Brain microvascular endothelial cell (primary cell): ENCODE data around the gene NHSL1.

Experiments used
- DNase-seq: peaks from one replicate; pipeline ENCODE4 v3.0.0-alpha.2; 2020
- H3K27ac ChIP-seq: fragments of 250-450 bp; sonication (Bioruptor Pico); 2 replicates; pipeline ENCODE4 v1.5.1; 2020; ENCODE audit warnings: mild to moderate bottlenecking, moderate library complexity
- H3K27me3 ChIP-seq: fragments of 250-450 bp; sonication (Bioruptor Pico); replicated peaks from 2 replicates; pipeline ENCODE4 v1.5.1; 2020; ENCODE audit warnings: mild to moderate bottlenecking
- H3K36me3 ChIP-seq: fragments of 250-450 bp; sonication (Bioruptor Pico); replicated peaks from 2 replicates; pipeline ENCODE4 v1.5.1; 2020; ENCODE audit warnings: mild to moderate bottlenecking
- H3K4me3 ChIP-seq: 2 replicates; pipeline ENCODE4 v1.5.1; 2011; ENCODE audit warnings: low read depth, mild to moderate bottlenecking, control low read depth, low read length, moderate library complexity
- in situ Hi-C: cut with HindIII; loops from 2 replicates; pipeline ENCODE4 v1.10.0; 2017; ENCODE audit warnings: low sequenced_read_pairs, low pct_ligation_motif_present
- TF ChIP-seq, protein P1 (sequence below): IDR thresholded peaks from 2 replicates; pipeline ENCODE4 v1.5.1; 2011; ENCODE audit warnings: low read depth, mild to moderate bottlenecking, moderate library complexity, low read length, control low read depth, inconsistent platforms; ENCODE audit errors: missing control alignments

NHSL1 gene

DNA sequence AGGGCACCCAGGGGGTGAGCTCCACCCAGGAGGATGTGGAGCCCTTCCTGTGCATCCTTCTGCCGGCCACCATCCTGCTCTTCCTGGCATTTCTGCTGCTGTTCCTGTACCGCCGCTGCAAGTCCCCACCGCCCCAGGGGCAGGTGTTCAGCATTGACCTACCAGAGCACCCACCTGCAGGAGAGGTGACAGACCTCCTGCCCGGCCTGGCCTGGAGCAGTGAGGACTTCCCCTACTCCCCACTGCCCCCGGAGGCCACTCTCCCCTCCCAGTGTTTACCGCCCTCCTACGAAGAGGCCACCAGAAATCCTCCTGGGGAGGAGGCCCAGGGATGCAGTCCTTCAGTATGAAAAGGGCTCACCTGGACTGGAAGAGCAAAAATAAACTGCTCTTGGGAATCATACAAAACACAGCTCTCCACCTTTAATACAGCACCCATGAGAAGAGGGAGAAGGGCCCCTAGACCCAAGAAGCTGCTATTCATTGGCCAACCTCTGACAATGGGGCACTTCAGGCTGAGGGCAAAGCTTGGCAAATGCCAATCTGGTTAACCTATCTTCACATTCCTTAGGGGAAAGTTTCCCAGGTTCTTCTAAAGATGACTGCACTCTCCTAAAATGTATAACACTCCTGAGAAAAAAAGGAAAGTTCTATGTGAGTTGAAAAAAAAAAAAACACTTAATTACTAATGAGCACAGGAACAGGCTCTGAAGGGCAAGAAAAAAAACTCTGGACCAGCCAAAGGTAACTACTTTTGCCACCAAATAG, 116.6 kb downstream of the NHSL1 start:
- in situ Hi-C loops: no loop called here
- DNase-seq: no peak

DNA sequence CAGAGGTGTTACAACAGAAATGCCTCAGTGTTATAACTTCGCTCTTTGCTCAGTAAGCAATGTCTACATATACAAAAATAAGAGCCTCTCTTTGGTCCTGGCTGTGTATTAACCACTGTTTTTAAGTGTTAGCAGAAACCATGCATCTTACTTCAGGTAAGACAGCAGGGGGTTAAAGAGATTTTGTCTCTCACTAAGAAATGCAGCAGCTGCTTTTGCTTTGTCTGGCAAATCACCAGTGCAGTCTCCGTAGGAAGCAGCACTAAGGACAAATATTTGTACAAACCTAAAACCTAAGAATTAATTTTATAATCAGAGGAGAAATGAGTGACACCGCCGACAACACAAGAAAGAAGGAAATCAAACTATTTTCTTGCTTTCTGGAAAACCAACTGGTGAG, 120.8 kb downstream of the NHSL1 start:
- Histone ChIP-seq H3K27me3 (no peaks in the 10 kb centered on the region), H3K36me3 (no peaks in the 10 kb centered on the region), H3K4me3 (no peak overlapping the region), H3K27ac (no peak overlapping the region)
- in situ Hi-C loops: no loop called here
- DNase-seq: no peak
- TF ChIP-seq, protein P1, sequence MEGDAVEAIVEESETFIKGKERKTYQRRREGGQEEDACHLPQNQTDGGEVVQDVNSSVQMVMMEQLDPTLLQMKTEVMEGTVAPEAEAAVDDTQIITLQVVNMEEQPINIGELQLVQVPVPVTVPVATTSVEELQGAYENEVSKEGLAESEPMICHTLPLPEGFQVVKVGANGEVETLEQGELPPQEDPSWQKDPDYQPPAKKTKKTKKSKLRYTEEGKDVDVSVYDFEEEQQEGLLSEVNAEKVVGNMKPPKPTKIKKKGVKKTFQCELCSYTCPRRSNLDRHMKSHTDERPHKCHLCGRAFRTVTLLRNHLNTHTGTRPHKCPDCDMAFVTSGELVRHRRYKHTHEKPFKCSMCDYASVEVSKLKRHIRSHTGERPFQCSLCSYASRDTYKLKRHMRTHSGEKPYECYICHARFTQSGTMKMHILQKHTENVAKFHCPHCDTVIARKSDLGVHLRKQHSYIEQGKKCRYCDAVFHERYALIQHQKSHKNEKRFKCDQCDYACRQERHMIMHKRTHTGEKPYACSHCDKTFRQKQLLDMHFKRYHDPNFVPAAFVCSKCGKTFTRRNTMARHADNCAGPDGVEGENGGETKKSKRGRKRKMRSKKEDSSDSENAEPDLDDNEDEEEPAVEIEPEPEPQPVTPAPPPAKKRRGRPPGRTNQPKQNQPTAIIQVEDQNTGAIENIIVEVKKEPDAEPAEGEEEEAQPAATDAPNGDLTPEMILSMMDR: no peak

More for the DNA sequence above, 116.6 kb downstream of the NHSL1 start:
- H3K4me3 ChIP-seq: no peak overlapping the region
- H3K27ac ChIP-seq: no peak overlapping the region
- H3K27me3 ChIP-seq: no peaks in the 10 kb centered on the region
- H3K36me3 ChIP-seq: no peaks in the 10 kb centered on the region
- TF ChIP-seq, protein P1: peak; percentile 4

DNA sequence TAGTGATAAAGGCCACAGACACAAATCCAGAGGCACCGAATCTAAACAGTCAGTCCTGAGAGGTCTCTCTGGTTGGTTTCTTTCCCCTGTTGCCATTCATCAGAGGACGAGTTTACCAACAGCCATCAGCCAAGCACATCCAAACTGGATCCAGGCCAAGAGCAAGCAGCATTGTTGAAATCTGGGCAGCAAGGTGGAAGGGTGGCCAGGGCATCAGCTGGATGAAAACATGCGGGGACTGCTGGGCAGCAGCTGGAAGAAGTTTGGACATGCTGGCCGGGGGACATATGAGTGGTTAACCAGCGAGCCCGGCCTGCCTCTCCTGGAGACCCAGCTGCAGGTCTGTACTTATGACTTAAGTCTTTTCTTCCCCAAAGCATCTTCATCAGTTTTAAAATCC, 121.5 kb downstream of the NHSL1 start, which contains the start of gene SMIM28:
Gene SMIM28, plus strand, starts transcription at position 62 of the 400 bp plus-strand sequence. Its CDS starts 168 bp downstream, at position 230.
- TF ChIP-seq, protein P1: no peak
- no peak for DNase-seq
- Histone ChIP-seq H3K27me3 (no peaks in the 10 kb centered on the region), H3K36me3 (no peaks in the 10 kb centered on the region), H3K4me3 (no peak within 1 kb of the TSS), H3K27ac (no peak within 1 kb of the TSS)
- in situ Hi-C loops: no loop called here

DNA sequence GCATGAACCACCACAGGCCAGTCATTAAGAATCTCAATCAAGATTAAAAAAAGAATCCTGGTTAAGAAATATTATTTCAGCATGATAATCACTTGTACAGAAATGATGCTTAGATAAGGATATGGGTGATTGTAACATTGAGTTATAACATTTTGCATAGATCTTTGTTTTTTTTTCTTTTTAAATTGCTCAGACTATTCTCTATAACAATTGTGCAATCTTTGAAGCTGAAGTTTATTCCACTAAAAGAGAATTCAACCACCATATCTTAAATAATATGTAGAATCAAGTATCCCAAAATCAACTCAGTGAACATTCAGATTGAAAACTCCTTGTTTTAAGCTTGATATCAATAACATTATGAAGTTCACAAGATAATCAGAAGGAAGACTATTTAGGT, 122.3 kb downstream of the NHSL1 start:
- no peaks in the 10 kb centered on the region for H3K27me3 ChIP-seq
- TF ChIP-seq, protein P1: no peak
- in situ Hi-C loops: no loop called here
- DNase-seq: no peak
- no peak overlapping the region for H3K27ac ChIP-seq
- H3K4me3 ChIP-seq: no peak overlapping the region
- no peaks in the 10 kb centered on the region for H3K36me3 ChIP-seq

DNA sequence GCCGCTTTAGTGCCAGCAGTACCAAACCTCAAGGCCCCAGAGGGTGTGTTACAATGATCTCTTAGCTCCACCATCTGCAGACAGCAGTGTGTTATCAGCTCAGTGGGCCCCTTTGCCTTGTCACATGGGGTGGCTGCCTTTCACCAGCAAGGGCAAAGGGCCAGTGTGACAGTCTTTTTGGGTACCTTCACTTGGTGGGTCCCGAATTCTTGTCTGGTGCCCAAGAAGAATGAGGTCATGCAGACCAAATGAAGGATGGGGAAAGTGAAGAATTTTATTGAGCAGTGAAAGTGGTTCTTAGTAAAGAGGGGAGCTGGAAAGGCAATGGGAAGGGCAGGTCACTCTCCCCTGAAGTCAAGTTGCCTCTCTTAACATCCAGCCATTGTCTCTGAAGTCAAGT, 124.5 kb downstream of the NHSL1 start:
- in situ Hi-C loops: no loop called here
- no peaks in the 10 kb centered on the region for H3K27me3 ChIP-seq
- TF ChIP-seq, protein P1: no peak
- no peak overlapping the region for H3K4me3 ChIP-seq
- no peak overlapping the region for H3K27ac ChIP-seq
- H3K36me3 ChIP-seq: no peaks in the 10 kb centered on the region
- DNase-seq: no peak

DNA sequence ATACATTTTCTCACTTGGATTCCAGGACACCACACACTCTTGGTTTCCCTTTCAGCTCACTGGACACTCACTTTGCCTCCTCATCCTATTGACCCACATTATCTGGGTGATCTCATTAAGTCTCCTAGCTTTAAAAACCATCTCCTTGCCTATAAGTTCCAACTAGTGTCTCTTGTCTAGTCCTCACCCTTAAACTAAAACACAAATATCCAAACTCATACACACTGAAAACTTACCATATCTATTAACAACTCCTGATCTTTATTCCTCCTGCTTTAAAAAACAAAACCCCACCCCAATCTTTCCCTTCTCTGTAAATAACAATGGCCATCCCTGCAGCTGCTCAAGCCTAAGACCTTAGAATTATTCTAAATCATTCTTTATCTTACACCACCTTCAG, 125.1 kb downstream of the NHSL1 start:
- DNase-seq: no peak
- Histone ChIP-seq H3K27ac (no peak overlapping the region), H3K36me3 (no peaks in the 10 kb centered on the region), H3K27me3 (no peaks in the 10 kb centered on the region), H3K4me3 (no peak overlapping the region)
- in situ Hi-C loops: no loop called here
- TF ChIP-seq, protein P1: no peak
